Smooth muscle cell (in vitro differentiated cells): ENCODE measurements around the gene EIF4EBP2. TPM values are rescaled to one million over a fixed set of nuclear protein-coding genes. Genes with fewer than 3 reads are reported as not detected.

Experiments
- DNase-seq: peaks from one replicate; lab custom pipeline; 2025; ENCODE audit not compliant: unreplicated experiment; lab: John Stamatoyannopoulos, UW
- H2AFZ ChIP-seq: fragments of 200-600 bp; sonication (generic); 2 replicates; pipeline ENCODE4 v1.6.0; 2016; ENCODE audit warnings: antibody characterized with exemption, low read depth, mild to moderate bottlenecking
- H3F3A ChIP-seq: fragments of 200-600 bp; sonication (generic); 2 replicates; pipeline ENCODE4 v1.6.0; 2017; ENCODE audit warnings: antibody characterized with exemption, low read depth
- H3K27ac ChIP-seq: fragments of 200-600 bp; sonication (generic); 2 replicates; pipeline ENCODE4 v1.5.1; 2016; ENCODE audit warnings: low read depth, mild to moderate bottlenecking
- H3K27me3 ChIP-seq: fragments of 200-600 bp; sonication (generic); 2 replicates; pipeline ENCODE4 v1.6.1; 2016; ENCODE audit warnings: low read depth, mild to moderate bottlenecking
- H3K36me3 ChIP-seq: fragments of 200-600 bp; sonication (generic); 2 replicates; pipeline ENCODE4 v1.5.1; 2016; ENCODE audit warnings: low read depth
- H3K4me1 ChIP-seq: fragments of 200-600 bp; sonication (generic); 2 replicates; pipeline ENCODE4 v1.5.1; 2016; ENCODE audit warnings: low read depth
- H3K4me2 ChIP-seq: fragments of 200-600 bp; sonication (generic); 2 replicates; pipeline ENCODE4 v1.6.0; 2016; ENCODE audit warnings: mild to moderate bottlenecking
- H3K4me3 ChIP-seq: fragments of 200-600 bp; sonication (generic); 2 replicates; pipeline ENCODE4 v1.5.1; 2016; ENCODE audit warnings: mild to moderate bottlenecking
- H3K79me2 ChIP-seq: fragments of 200-600 bp; sonication (generic); 2 replicates; pipeline ENCODE4 v1.6.0; 2016; ENCODE audit warnings: low read depth, mild to moderate bottlenecking
- H3K9ac ChIP-seq: fragments of 200-600 bp; sonication (generic); 2 replicates; pipeline ENCODE4 v1.6.0; 2016; ENCODE audit warnings: low read depth
- H3K9me3 ChIP-seq: fragments of 200-600 bp; sonication (generic); replicated peaks from 2 replicates; pipeline ENCODE4 v1.5.1; 2016; ENCODE audit warnings: low read depth
- H4K20me1 ChIP-seq: fragments of 200-600 bp; sonication (generic); 2 replicates; pipeline ENCODE4 v1.6.0; 2016; ENCODE audit warnings: low read depth
- WGBS: methylation state at CpG from one replicate; pipeline ENCODE4 v1.1.7; 2016; ENCODE audit warnings: low lambda C conversion rate; 5-methylcytosine and 5-hydroxymethylcytosine counted together
- polyA plus RNA-seq: library from polyadenylated mRNA; unstranded; fragments of >200 nt; fragmentation: Nextera tagmentation; extraction: Ambion mirVana; gene quantifications from 2 replicates; pipeline ENCODE4 v1.2.1, GENCODE V29; 2016
- total RNA-seq: library from RNA; depleted of rRNA; stranded (reverse); fragments of >200 nt; gene quantifications from 2 replicates; pipeline ENCODE4 v1.2.3, GENCODE V29; 2014
- TF ChIP-seq, protein P1 (sequence below): fragments of 200-600 bp; sonication (generic); IDR thresholded peaks from 2 replicates; pipeline ENCODE4 v1.5.1; 2017; ENCODE audit warnings: borderline replicate concordance, mild to moderate bottlenecking, antibody characterized with exemption; ENCODE audit not compliant: insufficient read depth, poor library complexity, severe bottlenecking

The EIF4EBP2 gene
- total and polyA plus RNA-seq, 2 experiments from 2014 or later: 35.9 to 43.9 TPM

DNA sequence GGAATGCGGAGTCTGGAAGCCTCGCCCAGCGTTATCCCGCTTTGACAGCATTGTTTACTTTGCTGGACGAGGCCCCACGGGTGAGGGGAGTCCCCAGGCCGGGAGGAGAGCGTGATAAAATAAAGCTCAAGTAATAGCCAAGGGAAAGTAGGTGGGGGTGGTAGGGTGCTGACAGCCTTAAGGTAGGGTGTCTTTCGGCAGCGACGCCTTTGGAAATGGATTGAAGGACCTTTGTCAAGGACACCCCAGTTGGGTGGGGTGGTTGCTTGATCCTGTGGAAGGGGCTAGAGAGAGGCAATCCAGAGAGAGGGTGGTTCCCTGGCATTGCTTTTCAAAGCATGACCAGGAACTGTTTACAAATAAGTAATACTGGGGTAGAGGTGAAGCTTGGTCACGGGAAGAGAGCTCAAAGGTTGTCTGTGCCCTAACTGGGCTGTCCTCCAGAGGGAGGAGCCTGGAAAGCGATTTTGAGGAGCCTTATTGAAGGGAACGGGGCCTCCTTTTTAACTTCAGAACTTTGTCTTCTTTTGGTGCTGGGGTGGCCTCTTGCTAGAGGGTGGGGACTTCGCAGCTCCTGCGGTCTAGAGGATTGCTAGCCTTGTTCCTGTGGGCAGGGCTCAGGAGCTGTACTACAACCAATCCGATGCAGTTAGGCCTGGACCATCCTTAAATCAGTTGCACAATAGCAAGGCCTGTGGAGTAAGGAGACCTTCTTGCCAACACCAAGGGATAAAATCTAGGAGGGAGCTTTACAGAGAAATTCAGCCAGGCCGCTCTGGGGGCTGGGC is 1.3 kb downstream of the EIF4EBP2 start:
- H3K4me2 ChIP-seq: peak overlapping the region; percentile 91
- 3% methylated on average over 18 of the region's 18 CpGs for WGBS
- TF ChIP-seq, protein P1, sequence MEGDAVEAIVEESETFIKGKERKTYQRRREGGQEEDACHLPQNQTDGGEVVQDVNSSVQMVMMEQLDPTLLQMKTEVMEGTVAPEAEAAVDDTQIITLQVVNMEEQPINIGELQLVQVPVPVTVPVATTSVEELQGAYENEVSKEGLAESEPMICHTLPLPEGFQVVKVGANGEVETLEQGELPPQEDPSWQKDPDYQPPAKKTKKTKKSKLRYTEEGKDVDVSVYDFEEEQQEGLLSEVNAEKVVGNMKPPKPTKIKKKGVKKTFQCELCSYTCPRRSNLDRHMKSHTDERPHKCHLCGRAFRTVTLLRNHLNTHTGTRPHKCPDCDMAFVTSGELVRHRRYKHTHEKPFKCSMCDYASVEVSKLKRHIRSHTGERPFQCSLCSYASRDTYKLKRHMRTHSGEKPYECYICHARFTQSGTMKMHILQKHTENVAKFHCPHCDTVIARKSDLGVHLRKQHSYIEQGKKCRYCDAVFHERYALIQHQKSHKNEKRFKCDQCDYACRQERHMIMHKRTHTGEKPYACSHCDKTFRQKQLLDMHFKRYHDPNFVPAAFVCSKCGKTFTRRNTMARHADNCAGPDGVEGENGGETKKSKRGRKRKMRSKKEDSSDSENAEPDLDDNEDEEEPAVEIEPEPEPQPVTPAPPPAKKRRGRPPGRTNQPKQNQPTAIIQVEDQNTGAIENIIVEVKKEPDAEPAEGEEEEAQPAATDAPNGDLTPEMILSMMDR: no peak
- H3K27ac ChIP-seq: peak overlapping the region; percentile 86
- peaks cover 55% of the 10 kb centered on the region for H3K79me2 ChIP-seq
- H3K9me3 ChIP-seq: no peaks in the 10 kb centered on the region
- peak overlapping the region; percentile 94 for H3K9ac ChIP-seq
- no peaks in the 10 kb centered on the region for H3K36me3 ChIP-seq
- peaks cover 8% of the 10 kb centered on the region for H3K4me1 ChIP-seq
- DNase-seq: peak; percentile 56
- peaks cover 8% of the 10 kb centered on the region for H3F3A ChIP-seq
- H2AFZ ChIP-seq: no peak overlapping the region
- no peaks in the 10 kb centered on the region for H3K27me3 ChIP-seq
- peak overlapping the region; percentile 79 for H3K4me3 ChIP-seq
- peaks cover 58% of the 10 kb centered on the region for H4K20me1 ChIP-seq

DNA sequence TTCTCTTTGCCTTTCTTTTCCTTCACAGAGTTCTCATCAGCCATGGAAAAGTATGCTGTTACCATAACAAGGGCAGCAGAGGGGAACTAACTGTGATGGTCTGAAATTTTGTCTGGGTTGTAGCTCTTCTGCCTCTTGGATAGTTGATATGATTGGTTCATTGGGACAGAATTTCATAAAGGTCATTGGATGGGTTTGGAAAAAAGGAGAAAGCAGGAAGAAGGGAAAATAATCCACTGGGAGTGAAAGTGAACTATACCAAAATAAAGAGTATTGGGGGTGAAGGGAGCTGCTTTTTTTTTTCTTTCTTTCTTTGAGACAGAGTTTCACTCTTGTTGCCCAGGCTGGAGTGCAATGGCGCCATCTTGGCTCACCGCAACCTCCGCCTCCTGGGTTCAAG is 5.8 kb downstream of the EIF4EBP2 start:
- Histone ChIP-seq H4K20me1 (peaks cover 98% of the 10 kb centered on the region), H3K4me2 (no peak overlapping the region), H2AFZ (no peak overlapping the region), H3K27ac (no peak overlapping the region), H3K79me2 (peaks cover 89% of the 10 kb centered on the region), H3K4me1 (peaks cover 8% of the 10 kb centered on the region), H3K27me3 (no peaks in the 10 kb centered on the region), H3K9ac (no peak overlapping the region), H3K9me3 (no peaks in the 10 kb centered on the region), H3K36me3 (no peaks in the 10 kb centered on the region), H3F3A (peaks cover 8% of the 10 kb centered on the region), H3K4me3 (no peak overlapping the region)
- 100% methylated on average over 3 of the region's 3 CpGs for WGBS
- TF ChIP-seq, protein P1: no peak
- no peak for DNase-seq

DNA sequence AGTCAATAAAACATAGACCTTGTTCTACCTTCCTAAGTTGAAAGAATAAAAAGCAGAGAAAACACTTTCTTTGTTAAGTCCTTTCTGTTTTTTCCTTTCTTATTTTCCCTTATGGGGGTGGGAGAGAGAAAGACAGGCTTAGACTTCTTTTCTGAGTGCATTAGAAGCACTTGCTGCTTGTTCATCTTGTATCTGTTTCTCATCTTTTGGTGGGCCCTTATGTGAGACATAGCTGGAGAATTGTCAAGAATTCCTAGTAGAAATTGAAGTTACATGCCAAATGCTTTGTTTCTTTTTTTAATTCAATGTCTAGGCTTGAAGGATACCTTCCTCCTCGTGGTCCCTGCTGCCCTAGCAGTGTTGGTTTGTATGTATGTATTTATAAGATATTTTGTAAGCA is 6.7 kb downstream of the EIF4EBP2 start:
- H3K4me1 ChIP-seq: peaks cover 8% of the 10 kb centered on the region
- WGBS: 100% methylated on average over 1 of the region's 1 CpG

More for the DNA sequence above, 6.7 kb downstream of the EIF4EBP2 start:
- Histone ChIP-seq H3K27ac (no peak overlapping the region), H3K4me3 (no peak overlapping the region), H3K4me2 (no peak overlapping the region), H3F3A (no peaks in the 10 kb centered on the region), H3K9ac (no peak overlapping the region), H4K20me1 (peaks cover 98% of the 10 kb centered on the region), H2AFZ (no peak overlapping the region), H3K27me3 (no peaks in the 10 kb centered on the region), H3K79me2 (peaks cover 87% of the 10 kb centered on the region), H3K9me3 (no peaks in the 10 kb centered on the region), H3K36me3 (no peaks in the 10 kb centered on the region)
- DNase-seq: no peak
- TF ChIP-seq, protein P1: no peak
